K562 (cell line): Measurements from ENCODE around the gene IMPA2. TPM values are rescaled to one million over a fixed set of nuclear protein-coding genes. Genes with fewer than 3 reads are reported as not detected.

Source experiments
- ADNP ChIP-seq: fragments of 200-800 bp; sonication (Bioruptor generic); IDR thresholded peaks from 2 replicates; pipeline ENCODE4 v1.6.1; 2016; ENCODE audit warnings: missing genetic modification characterization, missing compliant biosample characterization
- ATF3 ChIP-seq, 2 experiments: fragments of 450-650 bp in 1 of 2; sonication (generic) in 1 of 2; formaldehyde crosslinking in 1 of 2; IDR thresholded peaks in 1 of 2; conservative IDR thresholded peaks in 1 of 2; 2 replicates each; pipeline versions ENCODE4 v1.6.1 to v1.8.1; 2016 to 2023; ENCODE audit warnings: mild to moderate bottlenecking in 2 of 2, moderate library complexity in 2 of 2, inconsistent platforms in 1 of 2, missing genetic modification reagents in 1 of 2
- CC2D1A ChIP-seq: fragments of 450-650 bp; IDR thresholded peaks from 2 replicates; pipeline ENCODE4 v1.6.1; 2017; ENCODE audit warnings: mild to moderate bottlenecking
- CEBPG ChIP-seq, 3 experiments: fragments of 200-800 bp in 1 of 3; sonication (Bioruptor generic) in 1 of 3; sonication (generic) in 1 of 3; formaldehyde crosslinking in 1 of 3; IDR thresholded peaks in 2 of 3; conservative IDR thresholded peaks in 1 of 3; 2 replicates each; pipeline versions ENCODE4 v1.6.1 to v1.8.0; 2016 to 2022; ENCODE audit warnings: missing compliant biosample characterization in 2 of 3, missing genetic modification characterization in 2 of 3, mild to moderate bottlenecking in 1 of 3, missing genetic modification reagents in 1 of 3
- CXXC5 ChIP-seq: fragments of 250-450 bp; sonication (Bioruptor Pico); IDR thresholded peaks from 2 replicates; pipeline ENCODE4 v1.8.0; 2022; ENCODE audit warnings: inconsistent platforms, mild to moderate bottlenecking, moderate library complexity
- GATAD2A ChIP-seq: fragments of 450-650 bp; IDR thresholded peaks from 2 replicates; pipeline ENCODE4 v1.6.1; 2017
- HDAC3 ChIP-seq: fragments of 450-650 bp; IDR thresholded peaks from 2 replicates; pipeline ENCODE4 v1.6.1; 2018; ENCODE audit warnings: borderline replicate concordance, mild to moderate bottlenecking, moderate library complexity; ENCODE audit not compliant: partially characterized antibody
- KDM1A ChIP-seq, 2 experiments: fragments of 450-650 bp; IDR thresholded peaks; 2 replicates each; pipeline ENCODE4 v1.6.1; 2016; ENCODE audit warnings: mild to moderate bottlenecking in 2 of 2
- KDM5B ChIP-seq: fragments of 200-600 bp; sonication (generic); IDR thresholded peaks from 2 replicates; pipeline ENCODE4 v1.6.1; 2012; ENCODE audit warnings: low read depth, mild to moderate bottlenecking, moderate library complexity, low read length, control low read depth, inconsistent platforms; ENCODE audit not compliant: insufficient replicate concordance
- NFE2 ChIP-seq: IDR thresholded peaks from 2 replicates; pipeline ENCODE4 v1.6.1; 2014; ENCODE audit warnings: antibody characterized with exemption, low read depth
- PHF8 ChIP-seq: fragments of 200-600 bp; sonication (generic); IDR thresholded peaks from 2 replicates; pipeline ENCODE4 v1.6.1; 2012; ENCODE audit warnings: mixed run types, mild to moderate bottlenecking, inconsistent platforms, low read length, moderate library complexity, borderline replicate concordance
- PML ChIP-seq: IDR thresholded peaks from 2 replicates; pipeline ENCODE4 v1.6.1; 2012; ENCODE audit warnings: low read length, inconsistent platforms
- PRMT5 ChIP-seq: sonication (generic); formaldehyde crosslinking; IDR thresholded peaks from 2 replicates; pipeline ENCODE4 v1.5.0; 2020; ENCODE audit warnings: missing genetic modification reagents
- SMARCA4 ChIP-seq: fragments of 450-650 bp; IDR thresholded peaks from 2 replicates; pipeline ENCODE4 v1.6.1; 2016
- TEAD4 ChIP-seq, 2 experiments: sonication (generic) in 1 of 2; formaldehyde crosslinking in 1 of 2; IDR thresholded peaks; 2 replicates each; pipeline versions ENCODE4 v1.6.1 to v1.8.0; 2012 to 2022; ENCODE audit warnings: borderline replicate concordance in 1 of 2, inconsistent platforms in 1 of 2, low read length in 1 of 2, mild to moderate bottlenecking in 1 of 2, missing genetic modification reagents in 1 of 2
- polyA plus RNA-seq, 8 experiments: library from polyadenylated mRNA; depleted of rRNA in 4 of 8; stranded (reverse) in 5 of 8; unstranded in 3 of 8; fragments of >200 nt; fragmentation: Nextera tagmentation in 2 of 8; fragmentation: Illumina TruSeq in 1 of 8; extraction: Ambion mirVana in 2 of 8; extraction: Trizol in 1 of 8; gene quantifications; 2 replicates each; pipeline versions ENCODE4 v1.2.1 to v1.2.3, GENCODE V29; 2011 to 2014; ENCODE audit warnings: inconsistent platforms in 1 of 8, missing spikeins in 1 of 8
- total RNA-seq, 7 experiments: library from RNA; depleted of rRNA in 6 of 7; stranded (reverse); fragments of >200 nt in 6 of 7; fragmentation: Illumina TruSeq in 2 of 7; extraction: Trizol in 2 of 7; gene quantifications; 2 replicates each; pipeline versions ENCODE4 v1.2.1 to v1.2.3, GENCODE V29; 2011 to 2021; ENCODE audit warnings: low replicate concordance in 1 of 7
- TF ChIP-seq, protein P1 (sequence below): fragments of 250-450 bp; sonication (Bioruptor Pico); IDR thresholded peaks from 2 replicates; pipeline ENCODE4 v1.5.0; 2020; ENCODE audit warnings: mild to moderate bottlenecking

IMPA2 gene
- total and polyA plus RNA-seq, 9 of the 15 experiments (the other 6 are each of a cell fraction or from before 2014, with no cell fraction given) = 0.62 to 11.3 (median 5.7) TPM

DNA sequence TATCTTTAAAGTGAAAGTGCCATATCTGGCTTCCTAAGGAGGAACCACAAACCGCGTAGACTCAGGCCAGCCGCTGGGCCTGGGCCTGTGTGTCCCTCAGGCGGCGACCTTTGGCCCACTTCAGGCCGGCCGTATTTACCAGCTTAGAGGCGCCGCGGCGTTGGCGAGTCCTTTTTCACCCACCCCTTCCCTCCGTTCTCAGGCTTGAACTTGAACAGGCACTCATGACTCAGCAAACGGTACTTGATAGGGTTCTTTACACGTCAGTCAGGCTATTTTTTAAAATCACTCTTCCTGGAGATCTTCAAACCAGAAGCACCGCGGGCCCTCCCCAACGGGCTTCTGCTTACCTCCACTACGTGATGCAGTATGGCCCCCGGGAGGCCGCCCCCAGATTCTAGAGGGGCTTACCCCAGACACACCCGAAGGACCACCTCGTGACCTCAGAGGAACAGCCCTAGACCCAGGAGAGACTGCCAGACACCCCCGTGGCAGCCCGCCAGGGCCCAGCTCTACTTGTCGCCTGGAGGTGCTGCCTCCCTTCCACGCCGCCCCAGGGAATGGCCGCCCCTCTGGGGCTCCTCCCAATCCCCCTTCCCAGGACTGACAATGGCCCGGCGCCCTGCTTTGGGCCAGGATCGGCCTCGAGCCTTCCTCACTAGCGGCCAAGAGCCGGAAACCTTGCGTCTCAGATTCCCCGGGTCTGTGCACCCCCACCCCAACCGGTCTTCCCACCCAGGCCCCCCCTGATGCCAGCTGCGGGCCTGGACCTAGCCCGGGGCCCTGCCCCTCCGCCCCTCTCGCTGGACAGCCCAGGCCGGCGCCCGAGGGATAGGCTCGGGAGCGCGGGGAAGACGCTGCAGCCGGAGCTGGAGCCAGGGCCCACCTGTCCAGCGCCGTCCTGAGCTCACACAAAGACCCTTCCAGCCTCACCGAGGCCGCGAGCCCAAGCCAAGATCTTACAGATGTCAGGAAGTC, 33.8 kb upstream of the IMPA2 start (continued):
- TF ChIP-seq, protein P1, sequence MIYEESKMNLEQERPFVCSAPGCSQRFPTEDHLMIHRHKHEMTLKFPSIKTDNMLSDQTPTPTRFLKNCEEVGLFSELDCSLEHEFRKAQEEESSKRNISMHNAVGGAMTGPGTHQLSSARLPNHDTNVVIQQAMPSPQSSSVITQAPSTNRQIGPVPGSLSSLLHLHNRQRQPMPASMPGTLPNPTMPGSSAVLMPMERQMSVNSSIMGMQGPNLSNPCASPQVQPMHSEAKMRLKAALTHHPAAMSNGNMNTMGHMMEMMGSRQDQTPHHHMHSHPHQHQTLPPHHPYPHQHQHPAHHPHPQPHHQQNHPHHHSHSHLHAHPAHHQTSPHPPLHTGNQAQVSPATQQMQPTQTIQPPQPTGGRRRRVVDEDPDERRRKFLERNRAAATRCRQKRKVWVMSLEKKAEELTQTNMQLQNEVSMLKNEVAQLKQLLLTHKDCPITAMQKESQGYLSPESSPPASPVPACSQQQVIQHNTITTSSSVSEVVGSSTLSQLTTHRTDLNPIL (CRISPR knock-in tag) = no peak
- peak; percentile 83 for TF ChIP-seq PHF8
- peak; percentile 100 for TF ChIP-seq HDAC3
- no peak for TF ChIP-seq PRMT5 (CRISPR knock-in tag)
- TF ChIP-seq SMARCA4 = peak; percentile 66; the same call in 1 of the 2 replicates
- no peak for TF ChIP-seq ADNP (tag)
- peak; percentile 99 for TF ChIP-seq NFE2
- TF ChIP-seq KDM5B = peak; percentile 51
- TF ChIP-seq ATF3 (IDR thresholded peaks at IDR 0.05) = peak; percentile 70; the same call in 1 of the 2 replicates
- no peak for TF ChIP-seq ATF3 (CRISPR knock-in tag; conservative IDR thresholded peaks at IDR 0.05)
- TF ChIP-seq CXXC5 (CRISPR knock-in tag) = peak; percentile 86
- TF ChIP-seq KDM1A (IDR thresholded peaks at IDR 0.05) = peak; percentile 68 to 76
- TF ChIP-seq PML = peak; percentile 68
- no peak for TF ChIP-seq CEBPG (CRISPR knock-in tag; IDR thresholded peaks at IDR 0.05)
- no peak for TF ChIP-seq CEBPG (tag; conservative IDR thresholded peaks at IDR 0.05 in 1 of 2, IDR thresholded peaks at IDR 0.05 in 1 of 2)
- peak; percentile 49 for TF ChIP-seq CC2D1A
- TF ChIP-seq TEAD4 (IDR thresholded peaks at IDR 0.05; ENCODE audit: low read length) = peak; percentile 83
- no peak for TF ChIP-seq TEAD4 (CRISPR knock-in tag; IDR thresholded peaks at IDR 0.05; ENCODE audit: borderline replicate concordance)
- peak; percentile 46; the same call in 1 of the 2 replicates for TF ChIP-seq GATAD2A
